Breast epithelium (tissue), 3 donors: ENCODE results near the gene RNF4.

Experiments
- CTCF ChIP-seq, 3 donors: fragments of 450-650 bp; IDR thresholded peaks; one replicate each; pipeline ENCODE4 v1.5.1; 2016 to 2017; ENCODE audit warnings: antibody characterized with exemption in 3 of 3, mild to moderate bottlenecking in 3 of 3, moderate library complexity in 3 of 3
- POLR2A ChIP-seq: fragments of 450-650 bp; IDR thresholded peaks from one replicate; pipeline ENCODE4 v1.6.1; 2016; ENCODE audit warnings: antibody characterized with exemption, mild to moderate bottlenecking, moderate library complexity
- POLR2AphosphoS5 ChIP-seq, 3 donors: sonication (generic); formaldehyde crosslinking; IDR thresholded peaks; one replicate each; pipeline ENCODE4 v1.6.1; 2017; ENCODE audit warnings: antibody characterized with exemption in 3 of 3

GRCh38 chr4:2503809-2504208, 34.9 kb downstream of the RNF4 start:
- TF ChIP-seq CTCF (IDR thresholded peaks at IDR 0.05) (no peak), POLR2AphosphoS5 (IDR thresholded peaks at IDR 0.05) (no peak), POLR2A (no peak)
